ENCODE results near the gene SLC50A1.
"Not testable (repeated sequence)": the region's sequence is repeated elsewhere in the genome, so short reads cannot be mapped to it uniquely, and the experiment has no call there.

The SLC50A1 gene

DNA sequence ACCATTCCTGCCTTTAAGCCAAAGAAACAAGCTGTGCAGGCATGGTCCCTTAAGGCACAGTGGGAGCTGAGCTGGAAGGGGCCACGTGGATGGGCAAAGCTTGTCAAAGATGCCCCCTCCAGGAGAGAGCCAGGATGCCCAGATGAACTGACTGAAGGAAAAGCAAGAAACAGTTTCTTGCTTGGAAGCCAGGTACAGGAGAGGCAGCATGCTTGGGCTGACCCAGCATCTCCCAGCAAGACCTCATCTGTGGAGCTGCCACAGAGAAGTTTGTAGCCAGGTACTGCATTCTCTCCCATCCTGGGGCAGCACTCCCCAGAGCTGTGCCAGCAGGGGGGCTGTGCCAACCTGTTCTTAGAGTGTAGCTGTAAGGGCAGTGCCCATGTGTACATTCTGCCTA is 1.3 kb upstream of the SLC50A1 start:
- DNase-seq (ENCODE audit: extremely low read depth in 1 of 2, low read depth in 1 of 2): no peak

DNA sequence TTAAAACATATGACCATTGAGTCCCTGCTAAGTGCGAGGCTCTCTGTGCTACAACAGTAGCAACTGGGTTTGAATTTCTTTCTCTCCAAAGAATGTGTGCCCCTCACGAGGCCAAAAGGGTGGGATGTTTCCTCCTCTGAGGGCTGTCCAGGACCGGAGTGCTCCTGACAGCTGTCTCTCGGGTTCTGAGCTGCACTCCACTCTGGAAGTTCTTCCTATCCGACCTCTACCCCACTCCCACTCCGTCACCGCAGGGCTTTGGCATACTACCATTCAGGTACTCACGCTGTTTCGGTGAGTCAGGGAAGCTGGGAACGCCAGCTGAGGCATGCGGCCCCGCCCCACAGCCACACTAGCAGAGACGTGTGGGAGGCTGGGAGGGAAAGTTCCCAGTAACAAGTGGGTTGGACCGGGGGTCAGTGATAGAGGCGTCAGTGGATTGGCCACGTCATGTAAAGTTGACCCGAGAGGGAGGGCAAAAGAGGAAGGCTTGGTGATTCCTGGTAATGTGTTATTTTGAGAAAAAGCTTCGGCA is 705 bp upstream of the SLC50A1 start:
- peak; percentile 57 to 84 for DNase-seq (ENCODE audit: extremely low read depth in 1 of 2, low read depth in 1 of 2)

DNA sequence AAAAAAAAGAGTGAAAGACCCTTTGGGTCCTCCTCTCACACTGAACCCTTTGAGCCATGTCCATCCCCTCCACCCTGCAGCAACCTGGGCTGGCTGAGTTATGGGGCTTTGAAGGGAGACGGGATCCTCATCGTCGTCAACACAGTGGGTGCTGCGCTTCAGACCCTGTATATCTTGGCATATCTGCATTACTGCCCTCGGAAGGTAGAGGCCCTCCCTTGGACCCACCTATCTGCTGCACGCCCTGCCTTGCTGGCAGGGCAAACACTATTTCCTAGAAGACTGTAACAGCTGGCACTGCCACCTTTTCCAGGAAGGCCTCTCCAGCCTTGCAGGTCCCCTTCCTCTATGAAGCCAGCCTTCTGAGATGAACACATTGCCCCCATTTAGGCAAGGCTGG is 1.1 kb downstream of the SLC50A1 start:
- DNase-seq (ENCODE audit: extremely low read depth in 1 of 2, low read depth in 1 of 2): no peak

DNA sequence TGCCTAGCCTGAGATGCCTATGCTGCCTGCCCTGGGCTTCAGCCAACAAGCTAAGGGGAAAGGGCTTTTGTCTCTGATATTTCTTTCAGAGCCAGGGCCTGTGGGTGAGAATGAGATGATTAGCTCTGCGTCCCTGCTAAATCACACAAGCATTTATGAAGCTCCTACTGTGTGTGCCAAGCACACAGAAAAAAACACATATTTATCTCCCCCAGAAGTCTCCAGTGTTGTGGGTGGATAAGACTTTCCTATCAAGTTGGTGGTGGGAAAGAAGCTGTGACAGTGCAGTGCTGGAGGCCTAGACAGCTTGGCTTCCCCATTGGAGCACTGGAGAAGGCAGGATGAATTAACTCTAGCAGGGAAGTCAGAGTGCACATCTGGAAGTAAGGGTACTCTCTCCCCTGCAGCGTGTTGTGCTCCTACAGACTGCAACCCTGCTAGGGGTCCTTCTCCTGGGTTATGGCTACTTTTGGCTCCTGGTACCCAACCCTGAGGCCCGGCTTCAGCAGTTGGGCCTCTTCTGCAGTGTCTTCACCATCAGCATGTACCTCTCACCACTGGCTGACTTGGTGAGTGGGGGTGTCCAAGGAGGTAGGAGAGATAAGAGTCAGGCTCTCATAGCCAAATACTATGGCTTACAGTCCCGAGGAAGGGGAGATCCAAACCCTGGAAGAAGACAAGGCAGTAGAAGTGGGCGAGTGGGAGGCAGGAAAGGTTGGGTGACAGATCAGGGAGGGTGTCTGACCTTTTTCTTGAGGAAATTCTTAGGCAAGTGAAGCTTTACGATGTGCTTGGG is 1.7 kb downstream of the SLC50A1 start:
- no peak for DNase-seq (ENCODE audit: extremely low read depth in 1 of 2, low read depth in 1 of 2)

DNA sequence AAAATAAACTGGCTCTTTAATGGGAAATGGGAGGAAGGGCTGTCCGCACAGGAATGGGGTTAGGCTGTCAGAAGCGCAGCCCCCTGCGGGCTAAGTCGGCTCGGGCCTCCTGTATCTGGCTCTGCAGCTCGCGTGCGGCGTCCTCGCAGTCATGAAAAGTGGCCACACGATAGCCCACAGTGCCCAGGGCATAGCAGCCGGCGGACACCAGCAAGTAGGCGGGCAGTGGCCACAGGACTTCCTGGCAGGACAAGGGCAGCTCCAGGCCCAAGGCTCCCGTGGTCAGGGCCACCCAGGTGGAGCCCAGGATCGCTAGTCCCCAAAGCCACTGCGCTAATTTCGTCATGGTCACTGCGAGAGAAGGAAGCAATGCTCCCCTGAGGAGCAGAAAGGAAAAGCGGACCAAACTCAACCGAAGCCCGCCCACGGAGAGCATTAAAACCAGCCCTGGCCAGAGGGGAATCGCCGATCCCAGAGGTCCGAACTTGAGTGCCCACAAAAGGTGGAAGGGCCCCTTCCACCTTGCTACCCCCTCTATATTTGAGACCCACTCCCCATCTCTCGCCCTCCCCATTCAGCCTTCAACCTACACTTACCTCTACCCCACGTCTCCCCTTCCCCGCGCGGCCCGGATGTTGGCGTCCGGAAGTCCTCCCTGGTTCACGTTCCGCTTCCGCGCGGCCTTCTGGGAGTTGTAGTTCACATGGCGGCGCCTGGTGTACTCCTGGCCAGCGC is 4.4 kb downstream of the SLC50A1 start, which contains the start of gene DPM3:
Gene DPM3 (minus strand): TSS at position 637 of the 735 bp plus-strand sequence. CDS start 291 bp downstream, at position 346.
- DNase-seq (ENCODE audit: extremely low read depth in 1 of 2, low read depth in 1 of 2): peak; percentile 75 to 88

DNA sequence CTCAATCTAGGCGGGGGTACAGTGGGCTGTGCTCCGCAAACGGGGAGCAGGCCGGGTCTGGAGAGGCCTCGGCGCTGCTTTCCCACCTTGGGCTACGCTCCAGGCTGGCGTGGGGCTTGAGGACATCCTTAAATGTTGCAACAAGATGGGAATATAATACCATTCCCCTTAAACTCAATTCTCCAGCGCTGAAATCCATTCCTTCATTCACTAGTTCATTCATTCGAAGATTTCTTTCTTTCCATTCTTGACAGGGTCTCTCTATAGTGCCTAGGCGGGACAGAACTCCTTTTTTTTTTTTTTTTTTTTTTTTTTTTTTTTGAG is 4.9 kb downstream of the SLC50A1 start:
- DNase-seq (ENCODE audit: extremely low read depth in 1 of 2, low read depth in 1 of 2): no peak

DNA sequence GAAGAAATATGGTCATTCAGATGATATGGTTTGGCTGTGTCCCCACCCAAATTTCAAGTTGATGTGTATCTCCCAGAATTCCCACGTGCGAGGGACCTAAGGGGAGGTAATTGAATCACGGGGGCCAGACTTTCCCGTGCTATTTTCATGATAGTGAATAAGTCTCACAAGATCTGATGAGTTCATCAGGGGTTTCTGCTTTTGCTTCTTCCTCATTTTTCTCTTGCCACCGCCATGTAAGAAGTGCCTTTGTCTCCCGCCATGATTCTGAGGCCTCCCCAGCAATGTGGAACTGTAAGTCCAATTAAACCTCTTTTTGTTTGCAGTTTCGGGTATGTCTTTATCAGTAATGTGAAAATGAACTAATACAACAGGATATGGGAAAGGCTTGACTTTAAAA is 6.1 kb downstream of the SLC50A1 start:
- no peak for DNase-seq (ENCODE audit: extremely low read depth in 1 of 2, low read depth in 1 of 2)

DNA sequence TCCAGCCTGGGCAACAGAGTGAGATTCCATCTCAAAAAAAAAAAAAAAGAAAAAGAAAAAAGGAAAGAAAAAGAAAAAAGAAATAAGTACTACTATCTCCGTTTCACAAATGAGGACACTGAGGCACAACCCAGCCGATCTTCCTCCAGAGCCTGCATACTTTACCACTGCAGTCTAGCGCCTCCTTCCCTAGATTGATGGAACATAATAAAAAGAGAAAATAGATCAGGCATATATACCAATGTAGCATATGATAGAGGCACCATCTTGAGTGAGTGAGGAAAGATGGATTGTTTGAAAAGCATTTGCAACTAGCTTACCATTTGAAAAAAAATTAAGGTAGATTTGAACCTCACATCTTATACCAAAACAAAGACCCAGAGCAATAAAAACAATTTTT is 9.8 kb downstream of the SLC50A1 start:
- no peak for DNase-seq (ENCODE audit: extremely low read depth in 1 of 2, low read depth in 1 of 2)

DNA sequence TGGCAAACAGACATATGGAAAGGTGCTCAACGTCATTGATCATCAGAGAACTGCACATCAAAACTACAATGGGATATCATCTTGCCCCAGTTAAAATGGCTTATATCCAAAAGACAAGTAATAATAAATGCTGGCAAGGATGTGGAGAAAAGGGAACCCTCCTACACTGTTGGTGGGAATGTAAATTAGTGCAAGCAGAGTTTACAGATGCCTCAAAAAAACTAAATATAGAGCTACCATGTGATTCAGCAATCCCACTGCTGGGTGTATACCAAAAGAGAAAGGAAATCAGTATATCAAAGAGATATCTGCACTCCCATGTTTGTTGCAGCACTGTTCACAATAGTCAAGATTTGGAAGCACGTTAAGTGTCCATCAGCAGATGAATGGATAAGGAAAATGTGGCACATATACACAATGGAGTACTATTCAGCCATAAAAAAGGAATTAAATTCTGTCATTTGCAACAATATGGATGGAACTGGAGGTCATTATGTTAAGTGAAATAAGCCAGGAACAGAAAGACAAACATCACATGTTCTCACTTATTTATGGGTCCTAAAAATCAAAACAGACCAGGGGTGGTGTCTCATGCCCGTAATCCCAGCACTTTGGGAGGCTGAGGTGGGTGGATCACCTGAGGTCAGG is 20.5 kb downstream of the SLC50A1 start:
- not testable (repeated sequence) for DNase-seq (ENCODE audit: extremely low read depth in 1 of 2, low read depth in 1 of 2)

DNA sequence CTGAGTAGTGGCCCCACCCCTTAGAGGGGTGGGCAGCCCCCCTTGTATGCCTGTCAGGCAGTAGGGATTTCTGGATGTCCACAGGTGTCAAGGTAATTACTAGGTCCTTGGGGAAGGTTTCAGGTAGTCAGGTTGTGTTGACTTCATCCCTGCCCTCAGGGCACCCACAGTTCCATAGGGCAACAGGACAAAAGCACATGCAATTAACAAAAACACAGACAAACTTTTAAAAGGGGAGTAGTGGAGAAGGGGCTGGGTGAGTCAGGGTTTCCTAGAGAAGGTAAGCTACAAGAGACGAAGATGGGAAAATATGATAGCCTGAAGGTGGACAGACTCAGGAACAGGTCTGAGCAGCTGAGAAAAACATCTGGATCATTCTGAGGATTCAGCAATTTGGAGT is 23.3 kb downstream of the SLC50A1 start:
- no peak for DNase-seq (ENCODE audit: extremely low read depth in 1 of 2, low read depth in 1 of 2)

DNA sequence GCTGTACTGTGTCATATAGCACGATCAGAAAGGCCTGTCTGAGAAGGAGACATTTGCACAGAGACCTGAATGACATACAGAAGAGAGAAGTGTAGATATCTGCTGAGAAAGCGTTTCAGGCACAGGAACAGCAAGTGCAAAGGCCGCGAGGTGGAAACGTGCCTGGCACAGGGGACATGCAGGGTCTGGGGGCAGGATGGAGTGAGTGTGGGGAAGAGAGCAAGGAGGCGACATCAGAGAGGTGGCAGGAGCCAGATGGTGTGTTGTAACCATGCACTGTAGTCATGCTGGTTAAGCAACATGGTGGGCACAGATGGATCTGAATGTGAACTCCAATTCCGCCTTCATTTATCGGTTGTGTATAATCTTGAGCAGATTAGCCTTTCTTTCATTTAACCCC is 24.5 kb downstream of the SLC50A1 start:
- DNase-seq (ENCODE audit: extremely low read depth in 1 of 2, low read depth in 1 of 2): no peak

DNA sequence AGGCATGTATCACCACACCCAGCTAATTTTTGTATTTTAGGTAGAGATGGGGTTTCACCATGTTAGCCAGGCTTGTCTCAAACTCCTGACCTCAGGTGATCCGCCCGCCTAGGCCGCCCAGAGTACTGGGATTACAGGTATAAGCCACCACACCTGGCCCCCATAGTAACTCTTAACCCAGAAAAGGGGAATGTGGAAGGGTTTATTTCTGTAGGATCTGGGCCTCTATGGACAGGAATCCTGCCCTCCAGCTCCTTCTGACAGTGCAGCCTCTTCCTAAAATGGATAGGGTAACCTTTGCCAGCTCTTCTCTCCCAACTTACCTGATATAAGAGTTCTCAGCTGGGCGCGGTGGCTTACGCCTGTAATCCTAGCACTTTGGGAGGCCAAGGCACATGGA is 27.0 kb downstream of the SLC50A1 start:
- not testable (repeated sequence) for DNase-seq (ENCODE audit: extremely low read depth in 1 of 2, low read depth in 1 of 2)

DNA sequence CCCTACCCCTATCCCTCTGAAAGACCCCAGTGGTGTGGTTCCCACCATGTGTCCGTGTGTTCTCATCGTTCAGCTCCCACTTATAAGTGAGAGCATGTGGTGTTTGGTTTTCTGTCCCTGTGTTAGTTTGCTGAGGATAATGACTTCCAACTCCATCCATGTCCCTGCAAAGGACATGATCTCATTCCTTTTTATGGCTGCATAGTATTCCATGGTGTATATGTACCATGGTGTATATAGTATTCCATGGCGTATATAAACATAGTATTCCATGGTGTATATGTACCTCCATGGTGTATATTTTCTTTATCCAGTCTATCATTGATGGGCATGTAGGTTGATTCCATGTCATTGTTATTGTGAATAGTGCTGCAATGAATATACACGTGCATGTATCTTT is 28.1 kb downstream of the SLC50A1 start:
- DNase-seq (ENCODE audit: extremely low read depth in 1 of 2, low read depth in 1 of 2): not testable (repeated sequence)

DNA sequence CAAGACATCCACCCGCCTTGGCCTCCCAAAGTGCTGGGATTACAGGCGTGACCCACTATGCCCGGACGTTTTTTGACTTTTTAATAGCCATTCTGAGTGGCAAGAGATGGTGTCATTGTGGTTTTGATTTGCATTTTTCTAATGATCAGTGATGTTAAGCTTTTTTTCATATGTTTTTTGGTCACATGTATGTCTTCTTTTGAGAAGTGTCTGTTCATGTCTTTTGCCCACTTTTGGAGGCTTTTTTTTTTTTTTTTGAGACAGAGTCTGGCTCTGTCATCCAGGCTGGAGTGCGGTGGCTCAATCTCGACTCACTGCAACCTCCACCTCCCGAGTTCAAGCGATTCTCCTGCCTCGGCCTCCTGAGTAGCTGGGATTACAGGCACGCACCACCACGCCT is 29.0 kb downstream of the SLC50A1 start:
- DNase-seq (ENCODE audit: extremely low read depth in 1 of 2, low read depth in 1 of 2): not testable (repeated sequence)

DNA sequence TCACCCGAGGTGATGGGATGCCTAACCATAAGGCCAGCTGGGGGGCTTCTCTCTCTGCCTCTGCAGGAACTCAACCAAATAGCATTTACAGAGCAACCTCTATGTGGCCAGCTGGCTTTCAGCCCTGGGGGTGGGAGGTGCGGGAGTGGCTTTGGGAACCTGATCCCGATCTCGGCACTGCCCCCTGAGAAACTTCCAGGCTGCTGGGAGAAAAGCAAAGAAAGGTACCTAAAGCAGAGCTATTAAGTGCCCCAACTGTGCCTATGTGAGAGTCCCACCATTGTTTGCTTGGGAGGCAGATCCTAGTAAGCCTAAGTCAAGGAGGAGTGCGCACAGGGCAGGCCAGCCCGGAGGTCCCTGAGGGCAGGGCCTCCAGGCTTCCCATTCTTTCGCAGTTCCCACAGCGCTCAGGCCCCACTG is 30.4 kb downstream of the SLC50A1 start:
- DNase-seq (ENCODE audit: extremely low read depth in 1 of 2, low read depth in 1 of 2): no peak

DNA sequence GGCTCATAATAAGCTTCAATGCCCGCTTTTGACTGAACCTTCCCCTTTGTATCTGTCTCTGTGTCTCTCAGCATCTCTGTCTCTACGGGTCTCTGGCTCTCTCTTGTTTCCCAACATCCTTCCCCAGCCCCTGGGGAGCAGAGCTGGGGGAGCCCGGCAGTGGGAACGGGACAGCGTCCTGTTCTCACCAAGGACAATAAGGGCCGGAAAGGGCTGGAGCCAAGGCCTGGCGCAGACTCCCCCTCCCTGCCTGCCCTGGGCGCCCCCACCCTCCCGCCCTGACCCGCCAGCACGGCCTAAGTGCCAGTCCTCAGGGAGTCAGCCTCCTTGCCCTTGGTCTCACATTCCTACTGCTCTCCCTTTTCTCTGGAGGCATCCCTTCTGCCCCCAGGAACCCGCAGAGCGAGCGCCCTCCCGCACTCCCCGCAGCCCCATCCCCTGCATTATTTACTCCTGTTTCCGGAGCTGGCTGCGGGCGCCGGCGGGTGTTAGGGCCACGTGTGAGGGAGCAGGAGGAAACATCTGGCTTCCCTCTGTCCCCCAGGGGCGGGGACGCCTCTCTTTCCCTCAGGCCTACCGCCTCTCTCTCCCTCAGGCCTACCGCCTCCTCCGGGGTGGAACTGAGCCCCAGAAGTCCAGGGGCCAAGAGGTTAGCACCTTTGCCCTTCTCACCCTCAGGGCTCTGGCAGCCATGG is 31.0 kb downstream of the SLC50A1 start:
- no peak for DNase-seq (ENCODE audit: extremely low read depth in 1 of 2, low read depth in 1 of 2)

DNA sequence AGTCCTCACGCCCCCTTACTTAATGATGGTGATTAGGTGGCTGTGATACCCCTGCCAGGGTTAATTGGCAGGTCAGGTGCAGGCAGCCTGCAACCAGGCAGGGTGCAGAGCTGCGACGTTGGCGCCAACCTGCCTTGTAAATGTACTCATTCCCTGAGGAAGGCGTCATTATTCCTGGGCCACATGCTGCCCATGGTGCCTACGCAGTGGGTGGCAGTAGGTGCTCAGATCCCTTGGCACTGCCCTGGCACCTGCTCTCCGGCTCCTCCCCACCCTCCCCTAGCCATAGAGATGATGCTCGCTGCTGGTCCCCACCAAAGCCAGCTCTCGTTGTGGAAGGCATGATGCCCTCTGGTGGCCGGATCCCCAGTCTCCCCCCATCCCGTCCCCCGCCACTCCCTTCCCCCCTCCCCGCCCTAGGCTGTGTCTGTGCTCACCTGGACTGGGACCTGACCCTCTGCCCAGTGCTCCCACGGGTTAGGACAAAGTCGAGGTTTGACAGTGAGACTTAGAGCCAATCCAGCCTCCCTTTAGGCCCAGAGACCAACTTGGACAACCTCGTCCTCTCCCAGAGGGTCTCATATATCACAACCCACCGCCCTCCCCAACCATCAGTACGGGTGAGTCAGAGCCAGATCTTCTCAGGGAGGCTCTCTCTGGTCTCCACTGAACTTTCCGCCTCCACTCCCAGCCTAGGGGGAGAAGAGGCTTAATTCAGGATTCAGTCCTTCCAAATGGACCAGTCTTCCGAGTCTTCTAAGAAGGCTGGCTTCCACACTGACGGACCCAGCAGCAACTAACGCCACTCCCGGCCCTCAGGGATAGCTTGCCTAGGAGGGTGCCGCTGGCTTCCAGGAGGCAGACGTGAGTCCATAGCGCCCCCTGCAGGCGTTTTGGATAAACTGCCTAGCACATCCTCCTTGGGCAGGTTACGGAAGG is 31.8 kb downstream of the SLC50A1 start:
- DNase-seq (ENCODE audit: extremely low read depth in 1 of 2, low read depth in 1 of 2): peak; percentile 59 to 74

DNA sequence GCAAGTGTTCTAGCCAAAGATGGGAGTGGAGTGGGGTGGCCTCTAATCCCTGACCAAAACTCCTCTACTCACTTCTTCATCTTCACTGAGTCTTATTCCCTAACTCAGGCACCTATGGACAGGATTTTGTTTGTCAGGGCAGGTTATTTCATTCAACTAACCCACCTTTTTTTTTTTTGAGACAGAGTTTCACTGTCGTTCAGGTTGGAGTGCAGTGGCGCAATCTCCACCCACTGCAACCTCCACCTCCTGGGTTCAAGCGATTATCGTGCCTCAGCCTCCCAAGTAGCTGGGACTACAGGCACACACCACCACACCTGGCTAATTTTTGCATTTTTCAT is 32.4 kb downstream of the SLC50A1 start:
- DNase-seq (ENCODE audit: extremely low read depth in 1 of 2, low read depth in 1 of 2): not testable (repeated sequence)

DNA sequence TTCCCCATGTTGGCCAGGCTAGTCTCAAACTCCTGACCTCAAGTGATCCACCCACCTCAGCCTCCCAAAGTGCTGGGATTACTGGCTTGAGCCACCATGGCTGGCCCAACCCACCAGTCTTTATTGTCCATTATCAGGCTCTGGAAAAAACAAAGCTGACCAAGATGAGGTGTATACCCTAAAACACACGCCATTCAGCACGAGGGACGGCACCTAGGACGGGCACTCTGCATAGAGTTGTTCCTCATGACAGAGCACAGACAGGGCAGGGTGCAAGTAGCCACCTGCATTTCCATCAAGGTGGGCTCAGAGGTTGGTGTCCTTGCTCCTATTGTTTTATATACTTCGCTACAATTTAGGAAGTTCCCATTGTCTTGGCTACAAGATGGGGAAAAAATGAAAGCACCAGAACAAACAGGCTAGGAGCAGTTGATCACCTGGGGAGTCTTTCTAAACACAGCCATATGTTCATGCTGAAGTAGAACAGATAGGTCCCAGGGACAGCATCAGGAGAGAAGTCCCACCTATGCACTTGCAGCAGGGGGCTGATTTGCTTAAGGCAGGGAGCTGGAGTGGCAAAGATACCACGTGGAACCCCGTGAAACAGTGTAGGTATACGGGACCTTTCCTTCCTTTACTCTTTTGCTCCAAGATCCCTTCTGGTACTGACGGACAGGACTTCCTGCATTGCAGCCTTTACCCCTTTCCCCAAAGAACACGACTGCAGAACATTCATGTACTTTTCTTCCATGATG is 33.0 kb downstream of the SLC50A1 start:
- no peak for DNase-seq (ENCODE audit: extremely low read depth in 1 of 2, low read depth in 1 of 2)

Measured in stimulated activated CD8-positive, alpha-beta memory T cell treated with anti-CD3 and anti-CD28 coated beads, Interleukin-7, amount 100 ng/mL, for 48 hours (primary cell).